Measurements from ENCODE around the gene SLC51A. TPM values are rescaled to one million over a fixed set of nuclear protein-coding genes. Genes with fewer than 3 reads are reported as not detected.
"Not testable (repeated sequence)": the region's sequence is repeated elsewhere in the genome, so short reads cannot be mapped to it uniquely, and the experiment has no call there.

The SLC51A gene
- total RNA-seq, 1 donor from 2014 or later, result not detected

- peaks cover under 1% of the 10 kb centered on the region for H3K36me3 Mint-ChIP-seq (ENCODE audit: low read depth, unreplicated experiment)
- no peak overlapping the region for H3K27ac Mint-ChIP-seq (ENCODE audit: unreplicated experiment)
- peaks cover 4% of the 10 kb centered on the region for H3K4me1 Mint-ChIP-seq (ENCODE audit: unreplicated experiment)
- H3K4me3 Mint-ChIP-seq (ENCODE audit: unreplicated experiment), result no peak overlapping the region
- H3K27me3 Mint-ChIP-seq (ENCODE audit: unreplicated experiment), result peaks cover 14% of the 10 kb centered on the region
- no peaks in the 10 kb centered on the region for H3K9me3 Mint-ChIP-seq (ENCODE audit: unreplicated experiment)
- DNase-seq (ENCODE audit: low spot score), result no peak
- TF ChIP-seq, protein P1, sequence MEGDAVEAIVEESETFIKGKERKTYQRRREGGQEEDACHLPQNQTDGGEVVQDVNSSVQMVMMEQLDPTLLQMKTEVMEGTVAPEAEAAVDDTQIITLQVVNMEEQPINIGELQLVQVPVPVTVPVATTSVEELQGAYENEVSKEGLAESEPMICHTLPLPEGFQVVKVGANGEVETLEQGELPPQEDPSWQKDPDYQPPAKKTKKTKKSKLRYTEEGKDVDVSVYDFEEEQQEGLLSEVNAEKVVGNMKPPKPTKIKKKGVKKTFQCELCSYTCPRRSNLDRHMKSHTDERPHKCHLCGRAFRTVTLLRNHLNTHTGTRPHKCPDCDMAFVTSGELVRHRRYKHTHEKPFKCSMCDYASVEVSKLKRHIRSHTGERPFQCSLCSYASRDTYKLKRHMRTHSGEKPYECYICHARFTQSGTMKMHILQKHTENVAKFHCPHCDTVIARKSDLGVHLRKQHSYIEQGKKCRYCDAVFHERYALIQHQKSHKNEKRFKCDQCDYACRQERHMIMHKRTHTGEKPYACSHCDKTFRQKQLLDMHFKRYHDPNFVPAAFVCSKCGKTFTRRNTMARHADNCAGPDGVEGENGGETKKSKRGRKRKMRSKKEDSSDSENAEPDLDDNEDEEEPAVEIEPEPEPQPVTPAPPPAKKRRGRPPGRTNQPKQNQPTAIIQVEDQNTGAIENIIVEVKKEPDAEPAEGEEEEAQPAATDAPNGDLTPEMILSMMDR (IDR thresholded peaks at IDR 0.05; ENCODE audit: unreplicated experiment), result no peak
These were observed 7.2 kb upstream of the SLC51A start for GRCh38 chr3:196208942-196209695.

GRCh38 chr3:196209944-196210672, 6.2 kb upstream of the SLC51A start:
- not testable (repeated sequence) for DNase-seq (ENCODE audit: low spot score)

GRCh38 chr3:196210673-196211556, 5.4 kb upstream of the SLC51A start, which contains the start of gene ZDHHC19:
Gene ZDHHC19, minus strand, starts transcription at chr3:196211400. Its CDS starts 85 bp downstream, at chr3:196211315.
- Mint-ChIP-seq H3K4me3 (ENCODE audit: unreplicated experiment) (no peak within 1 kb of the TSS), H3K4me1 (ENCODE audit: unreplicated experiment) (peaks cover 4% of the 10 kb centered on the region), H3K36me3 (ENCODE audit: low read depth, unreplicated experiment) (peaks cover 3% of the 10 kb centered on the region), H3K27ac (ENCODE audit: unreplicated experiment) (no peak within 1 kb of the TSS), H3K27me3 (ENCODE audit: unreplicated experiment) (peaks cover 20% of the 10 kb centered on the region), H3K9me3 (ENCODE audit: unreplicated experiment) (no peaks in the 10 kb centered on the region)
- DNase-seq (ENCODE audit: low spot score), result no peak
- TF ChIP-seq, protein P1 (IDR thresholded peaks at IDR 0.05; ENCODE audit: unreplicated experiment), result no peak

More at GRCh38 chr3:196209944-196210672, 6.2 kb upstream of the SLC51A start:
- H3K4me1 Mint-ChIP-seq (ENCODE audit: unreplicated experiment); H3K36me3 Mint-ChIP-seq (ENCODE audit: low read depth, unreplicated experiment); H3K27ac Mint-ChIP-seq (ENCODE audit: unreplicated experiment); H3K9me3 Mint-ChIP-seq (ENCODE audit: unreplicated experiment): not testable (repeated sequence)
- Mint-ChIP-seq H3K27me3 (ENCODE audit: unreplicated experiment) (peaks cover 17% of the 10 kb centered on the region), H3K4me3 (ENCODE audit: unreplicated experiment) (peak overlapping the region; percentile 12)

GRCh38 chr3:196214783-196215441, 1.4 kb upstream of the SLC51A start:
- DNase-seq (ENCODE audit: low spot score), result no peak
- no peak overlapping the region for H3K4me3 Mint-ChIP-seq (ENCODE audit: unreplicated experiment)
- TF ChIP-seq, protein P1 (IDR thresholded peaks at IDR 0.05; ENCODE audit: unreplicated experiment), result no peak
- peaks cover 3% of the 10 kb centered on the region for H3K36me3 Mint-ChIP-seq (ENCODE audit: low read depth, unreplicated experiment)
- H3K9me3 Mint-ChIP-seq (ENCODE audit: unreplicated experiment), result no peaks in the 10 kb centered on the region
- H3K4me1 Mint-ChIP-seq (ENCODE audit: unreplicated experiment), result no peaks in the 10 kb centered on the region
- no peak overlapping the region for H3K27ac Mint-ChIP-seq (ENCODE audit: unreplicated experiment)
- peaks cover 16% of the 10 kb centered on the region for H3K27me3 Mint-ChIP-seq (ENCODE audit: unreplicated experiment)
